ENCODE measurements around the gene RBMS3.

The RBMS3 gene

GRCh38 chr3:29601861-29602585 lies 321.2 kb downstream of the RBMS3 start:
- no peak for TF ChIP-seq GATA1 (IDR thresholded peaks at IDR 0.05; ENCODE audit: low read depth, low read length)
- no peak for TF ChIP-seq POLR2A (IDR thresholded peaks at IDR 0.05; ENCODE audit: low read length)
- no peak for DNase-seq

DNA sequence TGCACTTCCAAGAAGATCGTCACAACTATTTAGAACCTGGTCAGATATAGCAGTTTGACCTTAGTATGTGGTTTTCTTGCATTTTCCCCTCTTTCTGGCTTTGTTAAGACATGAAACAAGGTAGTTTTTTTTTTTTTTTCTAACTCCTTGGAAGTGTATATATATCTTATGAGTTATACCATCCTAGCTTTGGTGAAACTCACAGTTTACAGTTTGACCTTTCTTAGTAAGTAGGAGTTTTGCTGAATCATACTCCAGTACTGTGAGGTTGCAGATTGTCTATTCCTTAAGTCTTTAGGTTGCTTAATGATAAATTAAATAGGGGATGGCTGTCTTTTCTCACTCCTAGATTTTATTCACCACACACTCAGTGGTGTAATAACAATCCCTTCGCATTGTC lies 325.0 kb downstream of the RBMS3 start:
- DNase-seq: peak in 1 of 2 experiments; percentile 33
- TF ChIP-seq GATA1 (IDR thresholded peaks at IDR 0.05; ENCODE audit: low read depth, low read length) (no peak), POLR2A (IDR thresholded peaks at IDR 0.05; ENCODE audit: low read length) (no peak)

GRCh38 chr3:29606416-29606815 lies 325.5 kb downstream of the RBMS3 start:
- TF ChIP-seq GATA1 (IDR thresholded peaks at IDR 0.05; ENCODE audit: low read depth, low read length) (no peak), POLR2A (IDR thresholded peaks at IDR 0.05; ENCODE audit: low read length) (no peak)
- no peak for DNase-seq

DNA sequence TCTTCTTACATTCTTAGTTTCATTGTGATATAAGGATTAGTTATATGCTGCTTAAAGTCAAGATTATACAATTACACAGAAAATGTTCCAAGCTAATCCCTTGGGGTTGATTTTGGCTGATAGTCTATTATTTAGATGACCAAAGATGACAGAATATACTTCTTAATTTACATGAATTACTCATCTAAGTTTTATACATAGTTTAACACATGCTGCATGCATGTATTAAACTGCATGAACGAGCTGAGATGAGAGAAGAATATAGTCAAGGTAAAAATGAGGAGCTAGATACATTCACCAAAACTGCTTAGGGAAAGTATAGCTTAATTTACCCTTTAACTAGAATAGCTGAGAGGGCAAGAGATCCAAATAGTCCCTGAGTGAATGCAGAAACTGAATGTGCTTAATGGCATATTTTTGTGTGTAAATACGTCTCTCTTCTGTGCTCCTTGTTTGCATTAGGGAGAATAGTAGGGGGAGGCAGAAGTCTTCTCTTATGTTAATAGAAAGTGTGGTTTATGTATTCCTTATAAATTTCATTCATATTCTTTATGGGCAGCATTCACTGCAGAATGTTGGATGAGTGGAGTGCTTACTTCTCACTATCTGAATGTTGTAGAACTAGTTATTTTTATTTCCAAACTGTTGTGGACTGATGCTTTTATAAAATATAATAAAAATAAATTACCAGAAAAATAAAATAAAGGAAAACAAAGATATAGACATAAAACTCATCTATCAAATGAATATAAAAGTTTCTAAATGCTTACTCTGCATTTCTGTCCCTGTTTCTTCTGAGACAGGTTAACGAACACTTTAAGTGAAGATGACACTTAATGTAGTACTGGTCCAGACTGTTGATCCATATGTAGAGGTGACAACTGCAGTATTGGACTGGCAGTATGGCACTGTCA lies 327.8 kb downstream of the RBMS3 start:
- TF ChIP-seq POLR2A (IDR thresholded peaks at IDR 0.05; ENCODE audit: low read length): no peak
- TF ChIP-seq GATA1 (IDR thresholded peaks at IDR 0.05; ENCODE audit: low read depth, low read length): no peak
- DNase-seq: no peak

GRCh38 chr3:29609328-29609811 lies 328.5 kb downstream of the RBMS3 start:
- TF ChIP-seq GATA1 (IDR thresholded peaks at IDR 0.05; ENCODE audit: low read depth, low read length) (no peak), POLR2A (IDR thresholded peaks at IDR 0.05; ENCODE audit: low read length) (no peak)
- no peak for DNase-seq

DNA sequence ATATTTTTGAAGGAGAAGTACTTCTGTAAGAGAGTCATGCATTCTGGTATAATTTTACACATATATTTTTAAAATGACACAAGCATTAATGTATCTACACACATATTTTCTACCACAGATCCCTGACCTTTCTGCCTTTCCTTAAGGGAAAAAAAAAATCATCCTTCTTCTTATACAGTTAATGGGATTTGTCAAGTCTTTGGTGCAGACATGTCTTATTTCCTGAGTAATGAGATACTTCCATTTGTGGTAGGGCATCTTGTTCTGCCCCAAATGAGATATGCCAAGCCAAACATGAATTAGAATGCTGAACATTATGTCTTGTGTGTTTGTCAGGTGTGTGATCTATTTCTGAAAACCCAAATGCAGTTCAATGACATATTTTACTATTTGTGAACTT lies 329.9 kb downstream of the RBMS3 start:
- TF ChIP-seq POLR2A (IDR thresholded peaks at IDR 0.05; ENCODE audit: low read length) (no peak), GATA1 (IDR thresholded peaks at IDR 0.05; ENCODE audit: low read depth, low read length) (no peak)
- DNase-seq: no peak

- TF ChIP-seq GATA1 (IDR thresholded peaks at IDR 0.05; ENCODE audit: low read depth, low read length): no peak
- TF ChIP-seq POLR2A (IDR thresholded peaks at IDR 0.05; ENCODE audit: low read length): no peak
- no peak for DNase-seq
Measured at GRCh38 chr3:29611252-29611651, 330.4 kb downstream of the RBMS3 start.

- TF ChIP-seq GATA1 (IDR thresholded peaks at IDR 0.05; ENCODE audit: low read depth, low read length) (no peak), POLR2A (IDR thresholded peaks at IDR 0.05; ENCODE audit: low read length) (no peak)
- no peak for DNase-seq
Measured at GRCh38 chr3:29612536-29612935, 331.7 kb downstream of the RBMS3 start.

DNA sequence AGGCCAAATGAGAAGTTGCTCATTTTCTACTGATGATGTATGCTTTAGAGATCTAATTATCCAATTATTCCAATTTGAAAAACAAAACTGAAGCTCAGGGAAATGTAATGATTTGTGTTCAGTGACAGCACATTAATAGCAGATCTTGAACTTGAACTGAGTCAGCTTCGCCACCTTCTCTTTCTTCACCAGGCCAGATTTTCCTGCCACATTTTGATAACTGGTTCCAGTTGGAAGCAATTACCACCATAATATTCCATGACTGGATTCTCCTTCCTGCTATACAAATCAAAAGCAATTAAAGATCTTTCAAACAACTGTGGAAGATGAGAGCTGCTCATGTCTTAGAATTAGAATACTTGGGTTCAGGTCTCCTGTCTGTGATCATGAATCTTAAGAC lies 334.1 kb downstream of the RBMS3 start:
- no peak for TF ChIP-seq POLR2A (IDR thresholded peaks at IDR 0.05; ENCODE audit: low read length)
- TF ChIP-seq GATA1 (IDR thresholded peaks at IDR 0.05; ENCODE audit: low read depth, low read length): no peak
- DNase-seq: no peak

GRCh38 chr3:29618395-29619282 lies 337.8 kb downstream of the RBMS3 start:
- TF ChIP-seq POLR2A (IDR thresholded peaks at IDR 0.05; ENCODE audit: low read length) (no peak), GATA1 (IDR thresholded peaks at IDR 0.05; ENCODE audit: low read depth, low read length) (no peak)
- DNase-seq: no peak

- DNase-seq: no peak
- TF ChIP-seq GATA1 (IDR thresholded peaks at IDR 0.05; ENCODE audit: low read depth, low read length) (no peak), POLR2A (IDR thresholded peaks at IDR 0.05; ENCODE audit: low read length) (no peak)
Measured at GRCh38 chr3:29619676-29620075, 338.8 kb downstream of the RBMS3 start.

DNA sequence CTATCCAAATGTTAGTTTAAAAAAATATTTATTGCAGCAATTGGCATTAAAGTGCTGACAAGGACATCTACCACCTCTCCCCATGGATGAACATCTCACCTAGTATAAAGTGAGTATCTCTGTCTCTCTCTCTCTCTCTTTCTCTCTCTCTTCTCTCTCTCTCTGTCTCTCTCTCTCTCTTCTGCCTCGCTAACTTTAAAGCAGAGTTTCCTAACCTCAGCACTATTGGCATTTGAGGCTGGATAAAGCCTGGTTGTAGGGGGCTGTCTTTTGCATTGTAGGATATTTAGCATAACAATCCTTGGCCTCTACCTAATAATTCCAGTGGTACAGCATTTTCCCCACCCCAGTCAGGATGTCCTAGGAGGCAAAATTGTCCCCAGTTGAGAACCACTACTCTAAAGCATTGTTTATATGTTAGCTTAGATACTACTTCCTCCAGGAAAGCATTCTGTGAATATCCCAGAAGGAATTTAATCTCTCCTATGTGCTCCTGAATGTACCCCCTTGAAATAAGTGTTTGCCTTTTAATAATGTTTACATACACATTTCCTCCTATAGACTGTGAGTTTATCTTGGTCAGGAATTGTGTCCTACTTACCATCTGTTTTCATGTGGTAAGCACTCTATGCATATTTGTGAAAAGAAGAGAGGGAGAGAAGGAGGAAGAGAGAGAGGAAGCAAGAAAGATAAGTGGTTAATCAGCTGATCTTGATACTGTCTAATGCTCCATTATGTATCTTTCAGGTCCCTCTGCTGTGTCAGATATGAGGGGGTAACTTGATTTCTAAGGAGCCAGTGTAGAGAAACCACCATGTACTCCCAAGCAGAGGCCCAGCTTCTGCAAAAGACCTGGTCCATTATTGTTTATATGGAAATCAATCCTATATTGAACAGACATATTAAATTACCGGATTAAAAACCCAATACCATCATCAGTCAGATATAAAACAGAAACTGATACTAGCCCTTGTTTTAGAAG lies 346.6 kb downstream of the RBMS3 start:
- DNase-seq: no peak
- no peak for TF ChIP-seq POLR2A (IDR thresholded peaks at IDR 0.05; ENCODE audit: low read length)

GRCh38 chr3:29628795-29629194 lies 347.9 kb downstream of the RBMS3 start:
- TF ChIP-seq POLR2A (IDR thresholded peaks at IDR 0.05; ENCODE audit: low read length) (no peak), GATA1 (IDR thresholded peaks at IDR 0.05; ENCODE audit: low read depth, low read length) (no peak)
- no peak for DNase-seq

All from erythroblast (primary cell).